ENCODE measurements around the gene MAPKAP1. TPM values are rescaled to one million over a fixed set of nuclear protein-coding genes. Genes with fewer than 3 reads are reported as not detected.

MAPKAP1 gene
- total RNA-seq, 1 donor from 2014 or later: 127 TPM

- intact Hi-C loops (cut with micrococcal nuclease): no loop called here
- no peaks in the 10 kb centered on the region for H3K27me3 ChIP-seq (ENCODE audit: low read depth)
- no peak overlapping the region for H3K27ac ChIP-seq (replicated peaks)
- TF ChIP-seq CTCF (IDR thresholded peaks at IDR 0.05; ENCODE audit: borderline replicate concordance): no peak
- H3K4me1 ChIP-seq: peaks cover 28% of the 10 kb centered on the region
- no peaks in the 10 kb centered on the region for H3K36me3 ChIP-seq
- no peak overlapping the region for H3K4me3 ChIP-seq
- no peak for DNase-seq
- H3K9me3 ChIP-seq (replicated peaks): no peaks in the 10 kb centered on the region
Observed at GRCh38 chr9:125644819-125645507, 62.0 kb downstream of the MAPKAP1 start.

- TF ChIP-seq CTCF (IDR thresholded peaks at IDR 0.05; ENCODE audit: borderline replicate concordance): no peak
Observed at GRCh38 chr9:125642311-125642710, 64.7 kb downstream of the MAPKAP1 start.

GRCh38 chr9:125639057-125639456, 68.0 kb downstream of the MAPKAP1 start:
- Histone ChIP-seq H3K27ac (replicated peaks) (no peak overlapping the region), H3K4me1 (peaks cover 35% of the 10 kb centered on the region), H3K36me3 (no peaks in the 10 kb centered on the region), H3K9me3 (replicated peaks) (no peaks in the 10 kb centered on the region), H3K27me3 (ENCODE audit: low read depth) (no peaks in the 10 kb centered on the region), H3K4me3 (no peak overlapping the region)
- intact Hi-C loops (cut with micrococcal nuclease): no loop called here
- no peak for DNase-seq
- no peak for TF ChIP-seq CTCF (IDR thresholded peaks at IDR 0.05; ENCODE audit: borderline replicate concordance)

More at GRCh38 chr9:125642311-125642710, 64.7 kb downstream of the MAPKAP1 start:
- Histone ChIP-seq H3K4me1 (peaks cover 28% of the 10 kb centered on the region), H3K27me3 (ENCODE audit: low read depth) (no peaks in the 10 kb centered on the region), H3K27ac (replicated peaks) (no peak overlapping the region), H3K36me3 (no peaks in the 10 kb centered on the region), H3K4me3 (no peak overlapping the region), H3K9me3 (replicated peaks) (no peaks in the 10 kb centered on the region)
- DNase-seq: no peak
- intact Hi-C loops (cut with micrococcal nuclease): no loop called here

- Histone ChIP-seq H3K27me3 (ENCODE audit: low read depth) (no peaks in the 10 kb centered on the region), H3K9me3 (replicated peaks) (no peaks in the 10 kb centered on the region), H3K27ac (replicated peaks) (no peak overlapping the region), H3K4me1 (peaks cover 41% of the 10 kb centered on the region), H3K36me3 (no peaks in the 10 kb centered on the region), H3K4me3 (no peak overlapping the region)
- DNase-seq: no peak
- TF ChIP-seq CTCF (IDR thresholded peaks at IDR 0.05; ENCODE audit: borderline replicate concordance): no peak
- intact Hi-C loops (cut with micrococcal nuclease): no loop called here
Observed at GRCh38 chr9:125638239-125639045, 68.6 kb downstream of the MAPKAP1 start.

- TF ChIP-seq CTCF (IDR thresholded peaks at IDR 0.05; ENCODE audit: borderline replicate concordance): no peak
- Histone ChIP-seq H3K9me3 (replicated peaks) (no peaks in the 10 kb centered on the region), H3K27ac (replicated peaks) (no peak overlapping the region), H3K27me3 (ENCODE audit: low read depth) (no peaks in the 10 kb centered on the region), H3K4me1 (peaks cover 52% of the 10 kb centered on the region), H3K4me3 (no peak overlapping the region), H3K36me3 (no peaks in the 10 kb centered on the region)
- DNase-seq: no peak
- intact Hi-C loops (cut with micrococcal nuclease): no loop called here
Observed at GRCh38 chr9:125637241-125637640, 69.8 kb downstream of the MAPKAP1 start.

Data from left ventricle myocardium inferior (tissue), 1 donor.